Fibroblast of skin of right biceps (primary cell): ENCODE data around the gene KANSL1.
A peak's percentile ranks its signal among the peaks of the same experiment; 100 is the strongest.

Source experiments
- DNase-seq: peaks from one replicate; pipeline ENCODE4 v3.0.0-alpha.2; 2013

KANSL1 gene

GRCh38 chr17:46166692-46167249 is 26.5 kb downstream of the KANSL1 start:
- DNase-seq: no peak

- DNase-seq: no peak
Measured at GRCh38 chr17:46163929-46164594, 29.2 kb downstream of the KANSL1 start.

GRCh38 chr17:46163316-46163715 is 29.9 kb downstream of the KANSL1 start:
- DNase-seq: no peak

- no peak for DNase-seq
Measured at GRCh38 chr17:46162866-46163265, 30.4 kb downstream of the KANSL1 start.

- DNase-seq: no peak
Measured at GRCh38 chr17:46160169-46160568, 33.1 kb downstream of the KANSL1 start.

GRCh38 chr17:46159686-46160085 is 33.5 kb downstream of the KANSL1 start:
- DNase-seq: peak; percentile 40

- no peak for DNase-seq
Measured at GRCh38 chr17:46158323-46159296, 34.6 kb downstream of the KANSL1 start.

GRCh38 chr17:46157443-46158062 is 35.7 kb downstream of the KANSL1 start:
- DNase-seq: peak; percentile 44

GRCh38 chr17:46154151-46154816 is 38.9 kb downstream of the KANSL1 start:
- peak; percentile 66 for DNase-seq

GRCh38 chr17:46152423-46152822 is 40.8 kb downstream of the KANSL1 start:
- no peak for DNase-seq

GRCh38 chr17:46151762-46152161 is 41.5 kb downstream of the KANSL1 start:
- peak; percentile 46 for DNase-seq

- no peak for DNase-seq
Measured at GRCh38 chr17:46150216-46150963, 42.8 kb downstream of the KANSL1 start.

- no peak for DNase-seq
Measured at GRCh38 chr17:46148247-46148646, 45.0 kb downstream of the KANSL1 start.

- DNase-seq: no peak
Measured at GRCh38 chr17:46147296-46147695, 45.9 kb downstream of the KANSL1 start.

GRCh38 chr17:46144246-46144645 is 49.0 kb downstream of the KANSL1 start:
- DNase-seq: no peak

GRCh38 chr17:46143827-46144236 is 49.4 kb downstream of the KANSL1 start:
- DNase-seq: no peak

GRCh38 chr17:46141645-46142044 is 51.6 kb downstream of the KANSL1 start:
- DNase-seq: no peak

GRCh38 chr17:46140645-46141197 is 52.5 kb downstream of the KANSL1 start:
- no peak for DNase-seq

- no peak for DNase-seq
Measured at GRCh38 chr17:46139432-46140210, 53.6 kb downstream of the KANSL1 start.

- no peak for DNase-seq
Measured at GRCh38 chr17:46138473-46138872, 54.8 kb downstream of the KANSL1 start.

- DNase-seq: no peak
Measured at GRCh38 chr17:46136820-46137219, 56.4 kb downstream of the KANSL1 start.
